Measurements from ENCODE around the gene TNFRSF9. TPM values are rescaled to one million over a fixed set of nuclear protein-coding genes. Genes with fewer than 3 reads are reported as not detected.

TNFRSF9 gene
- total RNA-seq, 1 experiment from 2014 or later = 0.14 TPM

GRCh38 chr1:7888248-7889081 lies 52.2 kb downstream of the TNFRSF9 start:
- no peak for DNase-seq (ENCODE audit: low spot score)
- in situ Hi-C loops (cut with HindIII; ENCODE audit: low sequenced_read_pairs) = no loop called here

GRCh38 chr1:7886405-7886745 lies 54.3 kb downstream of the TNFRSF9 start:
- in situ Hi-C loops (cut with HindIII; ENCODE audit: low sequenced_read_pairs) = no loop called here
- peak; percentile 9 for DNase-seq (ENCODE audit: low spot score)

GRCh38 chr1:7885513-7886404 lies 54.9 kb downstream of the TNFRSF9 start:
- DNase-seq (ENCODE audit: low spot score) = no peak
- in situ Hi-C loops (cut with HindIII; ENCODE audit: low sequenced_read_pairs) = no loop called here

- in situ Hi-C loops (cut with HindIII; ENCODE audit: low sequenced_read_pairs) = no loop called here
- DNase-seq (ENCODE audit: low spot score) = no peak
Measured at GRCh38 chr1:7884757-7885156, 55.9 kb downstream of the TNFRSF9 start.

- in situ Hi-C loops (cut with HindIII; ENCODE audit: low sequenced_read_pairs) = no loop called here
- no peak for DNase-seq (ENCODE audit: low spot score)
Measured at GRCh38 chr1:7879228-7879627, 61.4 kb downstream of the TNFRSF9 start.

GRCh38 chr1:7878027-7878426 lies 62.6 kb downstream of the TNFRSF9 start:
- no peak for DNase-seq (ENCODE audit: low spot score)
- in situ Hi-C loops (cut with HindIII; ENCODE audit: low sequenced_read_pairs) = no loop called here

GRCh38 chr1:7873801-7874795 lies 66.5 kb downstream of the TNFRSF9 start:
- no peak for DNase-seq (ENCODE audit: low spot score)
- in situ Hi-C loops (cut with HindIII; ENCODE audit: low sequenced_read_pairs) = no loop called here

- in situ Hi-C loops (cut with HindIII; ENCODE audit: low sequenced_read_pairs) = no loop called here
- no peak for DNase-seq (ENCODE audit: low spot score)
Measured at GRCh38 chr1:7871136-7871535, 69.5 kb downstream of the TNFRSF9 start.

GRCh38 chr1:7869136-7869920 lies 71.3 kb downstream of the TNFRSF9 start:
- in situ Hi-C loops (cut with HindIII; ENCODE audit: low sequenced_read_pairs) = no loop called here
- no peak for DNase-seq (ENCODE audit: low spot score)

GRCh38 chr1:7868070-7868780 lies 72.4 kb downstream of the TNFRSF9 start:
- in situ Hi-C loops (cut with HindIII; ENCODE audit: low sequenced_read_pairs) = no loop called here
- DNase-seq (ENCODE audit: low spot score) = no peak

- no peak for DNase-seq (ENCODE audit: low spot score)
- in situ Hi-C loops (cut with HindIII; ENCODE audit: low sequenced_read_pairs) = no loop called here
Measured at GRCh38 chr1:7865978-7866377, 74.7 kb downstream of the TNFRSF9 start.

Other genes starting within 250 kb of the TNFRSF9 start
- 95.6 and 126 TPM in 2 replicates for gene VAMP3, start 169.5 kb downstream of the TNFRSF9 start, total RNA-seq (2014; rRNA removed; shearing (Covaris generic))
- gene PER3, start 156.5 kb downstream of the TNFRSF9 start, total RNA-seq (2014; rRNA removed; shearing (Covaris generic)) = 15.2 and 23.5 TPM in 2 replicates
- gene UTS2, start 87.8 kb downstream of the TNFRSF9 start, total RNA-seq (2014; rRNA removed; shearing (Covaris generic)) = not detected in 2 replicates
- gene PARK7, start 20.9 kb upstream of the TNFRSF9 start, total RNA-seq (2014; rRNA removed; shearing (Covaris generic)) = 487 and 504 TPM in 2 replicates
- gene ERRFI1, start 85.5 kb upstream of the TNFRSF9 start, total RNA-seq (2014; rRNA removed; shearing (Covaris generic)) = 165 and 229 TPM in 2 replicates